HCT116 (cell line): ENCODE data around the gene CBFA2T3. TPM values are rescaled to one million over a fixed set of nuclear protein-coding genes. Genes with fewer than 3 reads are reported as not detected.

Experiments
- ATAC-seq: fragments of 200-7000 bp; cut with Tn5 transposase; 2 replicates; pipeline ENCODE4 v1.9.1; 2020; ENCODE audit warnings: mild to moderate bottlenecking, moderate library complexity
- BruUV-seq: library from RNA; stranded (reverse); fragments of 400-500 nt; replicated peaks from 2 replicates; lab custom pipeline; 2021; lab: Mats Ljungman, UMichigan
- CTCF ChIA-PET: fragments of 300-600 bp; sonication (Branson Sonifier 250); formaldehyde crosslinking; loops from one replicate; lab custom pipeline; 2021; ENCODE audit warnings: antibody characterized with exemption; lab: Charles Lee
- POLR2A ChIA-PET: fragments of 300-600, 350-600 bp; sonication (Branson Sonifier 250); formaldehyde crosslinking; loops from one replicate; lab custom pipeline; 2021; ENCODE audit warnings: antibody characterized with exemption; lab: Charles Lee
- RAD21 ChIA-PET, 2 experiments: fragments of 300-600 bp; sonication (Branson Sonifier 250); formaldehyde crosslinking; loops; one replicate each; lab custom pipeline; 2023; ENCODE audit warnings: low total read pairs in 2 of 2; ENCODE audit not compliant: uncharacterized antibody in 2 of 2, unreplicated experiment in 2 of 2, low non-redundant PET in 1 of 2; lab: Charles Lee
- DNase-seq: peaks from one replicate; pipeline ENCODE4 v3.0.0-alpha.2; 2010; ENCODE audit warnings: low read depth, low spot score
- H2AFZ ChIP-seq: fragments of 200-600 bp; shearing (Covaris generic), sonication (generic); 2 replicates; pipeline ENCODE4 v1.6.1; 2017; ENCODE audit warnings: low read depth, mixed run types, mixed read lengths, antibody characterized with exemption, low read length; ENCODE audit not compliant: poor library complexity, severe bottlenecking
- H3K27ac ChIP-seq: 2 replicates; pipeline ENCODE4 v1.5.1; 2012; ENCODE audit warnings: low read depth, low read length
- H3K27me3 ChIP-seq: fragments of 200-600 bp; sonication (generic); 2 replicates; pipeline ENCODE4 v1.6.1; 2016; ENCODE audit warnings: mixed run types, low read length, mixed read lengths; ENCODE audit not compliant: insufficient read depth
- H3K36me3 ChIP-seq, 2 experiments: fragments of 200-500 bp in 1 of 2; fragments of 200-600 bp in 1 of 2; sonication (Bioruptor generic) in 1 of 2; sonication (generic) in 1 of 2; 2 replicates each; pipeline versions ENCODE4 v1.5.1 to v1.6.1; 2014 to 2016; ENCODE audit warnings: low read length in 2 of 2, inconsistent platforms in 1 of 2, mixed read lengths in 1 of 2, mixed run types in 1 of 2; ENCODE audit not compliant: insufficient read depth in 2 of 2, control insufficient read depth in 1 of 2
- H3K4me1 ChIP-seq, 2 experiments: fragments of 200-600 bp in 1 of 2; sonication (generic) in 1 of 2; 2 replicates each; pipeline versions ENCODE4 v1.5.1 to v1.6.1; 2012 to 2017; ENCODE audit warnings: low read length in 2 of 2, inconsistent platforms in 1 of 2, mild to moderate bottlenecking in 1 of 2, mixed read lengths in 1 of 2, mixed run types in 1 of 2, moderate library complexity in 1 of 2; ENCODE audit not compliant: insufficient read depth in 2 of 2, control insufficient read depth in 1 of 2
- H3K4me2 ChIP-seq: fragments of 200-600 bp; sonication (generic); 2 replicates; pipeline ENCODE4 v1.6.1; 2017; ENCODE audit warnings: mixed run types, low read length, mixed read lengths
- H3K4me3 ChIP-seq, 2 experiments: fragments of 200-600 bp in 1 of 2; sonication (generic) in 1 of 2; replicated peaks in 1 of 2; 2 replicates each; pipeline ENCODE4 v1.5.1; 2011 to 2016; ENCODE audit warnings: low read length in 2 of 2, control low read depth in 1 of 2, low read depth in 1 of 2, mild to moderate bottlenecking in 1 of 2, mixed read lengths in 1 of 2, mixed run types in 1 of 2
- H3K79me2 ChIP-seq: fragments of 200-600 bp; sonication (generic); 2 replicates; pipeline ENCODE4 v1.6.1; 2017; ENCODE audit warnings: mild to moderate bottlenecking, mixed run types, low read length, moderate library complexity, mixed read lengths; ENCODE audit not compliant: insufficient read depth
- H3K9ac ChIP-seq: fragments of 200-600 bp; sonication (generic); 2 replicates; pipeline ENCODE4 v1.6.1; 2016; ENCODE audit warnings: low read length, mixed read lengths
- H3K9me2 ChIP-seq: fragments of 200-600 bp; sonication (generic), shearing (Covaris generic); 2 replicates; pipeline ENCODE4 v1.6.1; 2017; ENCODE audit warnings: mixed run types, mild to moderate bottlenecking, moderate library complexity; ENCODE audit not compliant: insufficient read depth
- H3K9me3 ChIP-seq, 2 experiments: fragments of 200-500 bp in 1 of 2; fragments of 200-600 bp in 1 of 2; sonication (Bioruptor generic) in 1 of 2; sonication (generic) in 1 of 2; 2 replicates each; pipeline ENCODE4 v1.6.1; 2014 to 2017; ENCODE audit warnings: low read length in 2 of 2, mixed read lengths in 2 of 2, inconsistent platforms in 1 of 2, low read depth in 1 of 2, mild to moderate bottlenecking in 1 of 2, mixed run types in 1 of 2, moderate library complexity in 1 of 2; ENCODE audit not compliant: control insufficient read depth in 1 of 2, insufficient read depth in 1 of 2
- H4K20me1 ChIP-seq: fragments of 200-600 bp; sonication (generic), shearing (Covaris generic); 2 replicates; pipeline ENCODE4 v1.6.1; 2017; ENCODE audit warnings: mixed run types, mild to moderate bottlenecking, moderate library complexity; ENCODE audit not compliant: insufficient read depth
- CBX3 ChIP-seq: IDR thresholded peaks from 2 replicates; pipeline ENCODE4 v1.6.1; 2012; ENCODE audit warnings: low read depth
- EGR1 ChIP-seq: IDR thresholded peaks from 2 replicates; pipeline ENCODE4 v1.6.1; 2012; ENCODE audit warnings: low read depth
- JUND ChIP-seq: IDR thresholded peaks from 2 replicates; pipeline ENCODE4 v1.6.1; 2012
- MAX ChIP-seq: IDR thresholded peaks from 2 replicates; pipeline ENCODE4 v1.6.1; 2012
- YY1 ChIP-seq: IDR thresholded peaks from 2 replicates; pipeline ENCODE4 v1.6.1; 2011; ENCODE audit warnings: low read length, low read depth, moderate library complexity, mild to moderate bottlenecking; ENCODE audit not compliant: insufficient replicate concordance; ENCODE audit errors: extremely low read depth
- ZBTB33 ChIP-seq: IDR thresholded peaks from 2 replicates; pipeline ENCODE4 v1.6.1; 2011; ENCODE audit warnings: mild to moderate bottlenecking, low read length, moderate library complexity; ENCODE audit not compliant: insufficient replicate concordance; ENCODE audit errors: extremely low read depth
- ZFX ChIP-seq: fragments of 450-650 bp; IDR thresholded peaks from 2 replicates; pipeline ENCODE4 v1.6.1; 2017
- ZNF274 ChIP-seq: fragments of 200-500 bp; sonication (Bioruptor generic); IDR thresholded peaks from 2 replicates; pipeline ENCODE4 v1.6.1; 2014; ENCODE audit warnings: mild to moderate bottlenecking, low read depth, low read length, inconsistent platforms
- intact Hi-C: fragments of 100-400 bp; cut with micrococcal nuclease; formaldehyde crosslinking; loops from 2 replicates; pipeline ENCODE4 v1.10.0; 2022
- total RNA-seq: library from RNA; stranded (reverse); gene quantifications from one replicate; pipeline ENCODE4 v1.2.1, GENCODE V29; 2021; ENCODE audit not compliant: unreplicated experiment

Gene CBFA2T3
- total RNA-seq, 1 experiment from 2014 or later, result 19.1 TPM

- CTCF ChIA-PET, result no interaction called here
- TF ChIP-seq EGR1 (no peak), ZNF274 (no peak), MAX (no peak), YY1 (no peak), JUND (no peak)
Measured at GRCh38 chr16:88922826-88923410, 54.1 kb downstream of the CBFA2T3 start.

GRCh38 chr16:88922114-88922825, 54.7 kb downstream of the CBFA2T3 start:
- H3K4me2 ChIP-seq, result peak overlapping the region; percentile 54
- intact Hi-C loops, result no loop called here
- BruUV-seq, result no TSS peak
- no peak overlapping the region for H2AFZ ChIP-seq
- H3K4me3 ChIP-seq, result 0 out of 4 replicates have a peak overlapping the region, but pooled peaks of 1 of the 2 experiments have one; percentile 3
- no peaks in the 10 kb centered on the region for H4K20me1 ChIP-seq
- H3K27ac ChIP-seq, result peak overlapping the region; percentile 44; the same call in 1 of the 2 replicates
- H3K9me2 ChIP-seq, result no peaks in the 10 kb centered on the region
- no peak for TF ChIP-seq CBX3
- no peak for TF ChIP-seq ZFX
- TF ChIP-seq YY1, result no peak
- TF ChIP-seq ZBTB33, result no peak
- H3K4me1 ChIP-seq, result peaks cover 49 to 75% of the 10 kb centered on the region in 2 experiments
- no peaks in the 10 kb centered on the region; the same call in 1 of the 2 replicates for H3K79me2 ChIP-seq
- ChIA-PET RAD21 (interaction anchor here in 1 of 2 experiments (0.5 kb wide), 1 partner anchor 24 kb away, joined by 3 read pairs; no protein-coding TSS in a partner anchor), CTCF (no interaction called here), POLR2A (interaction anchor here (0.8 kb wide), 1 partner anchor 9 kb away, joined by 3 read pairs; no protein-coding TSS in a partner anchor)
- peak; percentile 66 for ATAC-seq
- H3K9me3 ChIP-seq, result no peaks in the 10 kb centered on the region
- no peaks in the 10 kb centered on the region for H3K36me3 ChIP-seq
- no peaks in the 10 kb centered on the region for H3K27me3 ChIP-seq
- DNase-seq, result no peak
- H3K9ac ChIP-seq, result peak overlapping the region; percentile 15; the same call in 1 of the 2 replicates

More at GRCh38 chr16:88922826-88923410, 54.1 kb downstream of the CBFA2T3 start:
- intact Hi-C loops, result no loop called here
- POLR2A ChIA-PET, result interaction anchor here (0.8 kb wide), 1 partner anchor 10 kb away, joined by 3 read pairs; no protein-coding TSS in a partner anchor
- Histone ChIP-seq H3K9me3 (no peaks in the 10 kb centered on the region), H3K4me3 (0 out of 4 replicates have a peak overlapping the region, but pooled peaks of 1 of the 2 experiments have one; percentile 3), H3K4me1 (peaks cover 53 to 80% of the 10 kb centered on the region in 2 experiments), H3K36me3 (no peaks in the 10 kb centered on the region), H3K79me2 (no peaks in the 10 kb centered on the region; the same call in 1 of the 2 replicates), H4K20me1 (no peaks in the 10 kb centered on the region), H3K4me2 (peak overlapping the region; percentile 54), H2AFZ (no peak overlapping the region), H3K9ac (peak overlapping the region; percentile 15; the same call in 1 of the 2 replicates), H3K27me3 (no peaks in the 10 kb centered on the region), H3K9me2 (no peaks in the 10 kb centered on the region), H3K27ac (peak overlapping the region; percentile 30; the same call in 1 of the 2 replicates)
- DNase-seq (no peak), ATAC-seq (no peak)
- no TSS peak for BruUV-seq
- RAD21 ChIA-PET, result interaction anchor here in 1 of 2 experiments (0.5 kb wide), 1 partner anchor 25 kb away, joined by 3 read pairs; no protein-coding TSS in a partner anchor
